GM11168 (cell line): ENCODE data around the gene CCNH.

Experiments used
- in situ Hi-C: fragments of 300-500 bp; cut with MboI; formaldehyde crosslinking; loops from one replicate; pipeline ENCODE4 v1.12.0; 2022; ENCODE audit warnings: low sequenced_read_pairs; ENCODE audit not compliant: unreplicated experiment

CCNH gene

DNA sequence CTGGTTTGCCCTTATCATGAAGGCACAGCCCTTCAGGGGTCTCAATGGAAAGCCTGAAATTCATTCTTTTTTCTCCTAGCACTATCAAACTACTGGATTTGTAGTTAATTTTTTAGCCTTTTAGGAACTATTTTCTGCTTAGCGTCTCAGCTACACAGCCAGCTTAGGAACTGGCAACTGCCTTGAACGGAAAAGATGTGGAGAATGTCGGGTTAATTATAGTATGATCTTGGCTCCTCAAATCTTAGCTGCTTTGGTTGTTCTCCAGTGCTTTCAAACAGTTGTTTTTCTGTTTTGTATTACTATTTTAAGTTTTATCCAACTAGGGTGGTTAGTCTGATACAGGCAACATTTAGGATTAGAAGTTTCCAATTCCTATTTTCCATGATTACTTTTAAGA, 44.1 kb downstream of the CCNH start:
- in situ Hi-C loops, result loop anchor here (25.0 kb wide), 1 partner anchor 306 kb away; no protein-coding TSS in a partner anchor

DNA sequence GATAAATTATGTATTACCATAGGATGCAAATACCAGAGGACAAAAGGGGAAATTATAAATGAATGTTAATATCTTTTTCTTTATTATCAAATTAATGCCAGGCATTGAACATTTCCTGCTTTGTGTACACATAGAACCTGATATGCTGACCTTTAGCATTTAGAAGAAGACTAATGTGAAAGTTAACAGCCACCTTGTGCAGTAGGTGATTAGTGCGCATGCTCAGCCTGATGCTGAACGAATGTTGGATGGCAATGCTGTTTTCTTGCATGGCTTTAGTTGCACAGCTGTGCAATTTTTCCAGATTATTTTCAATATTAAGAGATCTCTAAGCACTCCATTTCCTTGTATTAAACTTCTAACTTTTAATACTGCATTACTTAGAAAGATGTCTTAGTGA, 45.5 kb downstream of the CCNH start:
- in situ Hi-C loops, result loop anchor here (25.0 kb wide), 1 partner anchor 305 kb away; no protein-coding TSS in a partner anchor

DNA sequence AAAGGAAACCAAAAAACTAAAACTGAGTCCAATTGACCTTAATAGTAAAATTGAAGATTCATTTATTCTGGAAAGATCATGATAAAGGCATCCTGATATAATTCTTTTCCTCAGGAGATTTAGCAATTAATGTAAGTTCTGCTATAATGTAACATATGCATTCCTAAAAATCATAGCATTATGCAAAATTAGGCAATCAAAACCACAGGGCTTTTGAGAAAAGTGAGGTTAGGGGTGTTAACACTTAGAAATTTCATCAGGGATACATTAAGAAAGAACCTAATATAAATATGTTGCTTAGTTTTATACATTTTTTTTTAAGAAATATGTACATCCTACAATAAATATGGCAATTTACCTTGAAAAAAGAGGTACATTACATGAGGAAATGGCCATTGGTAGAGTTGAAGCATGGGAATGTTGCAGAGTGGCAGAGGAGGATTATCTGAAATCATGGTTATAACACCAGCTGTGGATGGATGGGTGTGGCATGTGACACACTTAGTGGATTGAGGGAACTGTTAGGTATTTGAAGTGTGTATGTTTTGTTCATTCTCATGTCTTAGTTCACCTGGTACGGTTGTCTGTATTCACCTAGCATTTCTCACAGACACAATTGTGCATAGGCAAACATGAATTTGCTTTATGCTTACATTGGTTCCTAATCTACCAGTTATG, 51.1 kb downstream of the CCNH start:
- in situ Hi-C loops, result loop anchor here (25.0 kb wide), 1 partner anchor 299 kb away; no protein-coding TSS in a partner anchor

DNA sequence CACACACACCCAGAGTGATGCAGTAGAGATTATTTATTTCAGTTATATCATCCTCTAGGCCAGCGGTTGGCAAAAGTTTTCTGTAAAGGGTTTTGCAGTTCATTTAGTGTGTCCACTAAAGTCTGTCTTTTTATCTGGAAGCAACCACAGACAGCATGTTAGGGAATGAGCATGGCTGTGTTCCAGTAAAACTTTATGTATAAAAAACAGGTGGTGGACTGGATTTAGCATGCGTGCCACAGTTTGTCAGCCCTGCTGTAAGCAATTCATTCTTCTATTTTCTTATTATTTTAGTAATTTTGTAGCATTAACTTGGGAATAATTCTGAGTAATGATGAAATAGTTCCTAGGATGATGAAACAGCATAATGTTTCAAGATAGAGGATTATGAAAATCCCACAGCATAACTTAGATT, 51.7 kb downstream of the CCNH start:
- in situ Hi-C loops, result loop anchor here (25.0 kb wide), 1 partner anchor 299 kb away; no protein-coding TSS in a partner anchor

DNA sequence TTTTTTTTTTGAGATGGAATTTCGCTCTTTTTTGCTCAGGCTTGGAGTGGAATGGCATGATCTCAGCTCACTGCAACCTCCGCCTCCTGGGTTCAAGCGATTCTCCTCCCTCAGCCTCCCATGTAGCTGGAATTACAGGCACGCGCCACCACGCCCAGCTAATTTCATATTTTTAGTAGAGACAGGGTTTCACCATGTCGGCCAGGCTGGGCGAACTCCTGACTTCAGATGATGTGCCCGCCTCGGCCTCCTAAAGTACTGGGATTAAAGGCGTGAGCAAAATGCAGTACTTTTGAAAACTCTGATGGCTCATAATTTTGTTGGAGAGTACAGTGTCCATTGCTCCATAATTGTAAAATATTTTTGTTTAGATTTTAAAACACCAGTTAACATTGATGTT, 52.6 kb downstream of the CCNH start:
- in situ Hi-C loops, result loop anchor here (25.0 kb wide), 1 partner anchor 298 kb away; no protein-coding TSS in a partner anchor

DNA sequence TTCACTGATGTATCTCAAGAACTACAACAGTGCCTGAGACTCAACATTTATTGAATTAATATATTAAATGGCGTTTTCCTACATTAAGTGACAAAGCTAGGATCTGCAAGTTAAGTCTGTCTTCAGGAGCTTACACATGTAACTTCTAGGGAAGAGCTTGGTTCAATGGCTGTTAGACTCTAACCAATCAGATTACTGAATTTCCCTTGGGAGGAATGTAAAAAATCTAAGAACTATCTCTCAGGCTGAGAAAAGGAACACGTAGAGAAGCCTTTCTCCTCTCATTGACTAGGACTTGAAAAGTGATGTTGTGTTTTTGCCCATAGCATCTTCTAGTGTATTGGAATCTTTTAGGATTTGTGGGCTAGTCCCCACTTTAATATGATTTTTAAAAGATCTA, 53.6 kb downstream of the CCNH start:
- in situ Hi-C loops, result loop anchor here (25.0 kb wide), 1 partner anchor 297 kb away; no protein-coding TSS in a partner anchor

DNA sequence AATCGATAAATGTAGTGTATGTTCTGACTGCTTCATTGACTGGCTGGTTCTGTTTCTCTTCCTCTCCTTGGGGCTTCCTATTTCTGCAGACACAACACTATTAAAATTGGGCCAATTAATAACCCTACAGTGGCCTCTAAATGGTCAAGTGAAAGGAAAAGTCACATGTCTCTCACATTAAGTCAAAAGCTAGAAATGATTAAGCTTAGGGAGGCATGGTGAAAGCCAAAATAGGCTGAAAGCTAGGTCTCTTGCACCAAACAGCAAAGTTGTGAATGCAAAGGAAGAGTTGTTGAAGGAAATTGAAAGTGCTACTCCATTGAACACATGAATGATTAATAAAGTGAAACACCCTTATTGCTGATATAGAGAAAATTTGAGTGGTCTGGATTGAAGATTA, 58.2 kb downstream of the CCNH start:
- in situ Hi-C loops, result loop anchor here (25.0 kb wide), 1 partner anchor 292 kb away; no protein-coding TSS in a partner anchor

DNA sequence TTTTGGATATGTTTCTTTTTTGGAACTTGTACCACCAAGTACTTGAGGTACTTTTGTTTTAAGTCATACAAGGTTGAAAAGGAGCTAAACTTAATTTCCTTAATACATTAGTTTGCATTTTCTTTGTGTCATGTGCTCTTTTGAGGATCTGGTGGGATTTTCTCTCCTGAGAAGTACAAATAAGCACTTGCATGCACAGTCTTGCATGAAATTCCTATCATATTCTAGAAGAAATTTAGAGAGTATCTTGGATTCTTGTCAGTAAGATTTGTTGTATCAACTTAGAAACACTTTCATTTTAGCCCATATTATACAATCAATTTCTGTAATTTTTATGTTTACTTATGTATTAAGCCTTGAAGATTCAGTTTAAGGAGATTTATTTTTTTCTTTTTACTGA, 64.9 kb downstream of the CCNH start:
- in situ Hi-C loops, result no loop called here

DNA sequence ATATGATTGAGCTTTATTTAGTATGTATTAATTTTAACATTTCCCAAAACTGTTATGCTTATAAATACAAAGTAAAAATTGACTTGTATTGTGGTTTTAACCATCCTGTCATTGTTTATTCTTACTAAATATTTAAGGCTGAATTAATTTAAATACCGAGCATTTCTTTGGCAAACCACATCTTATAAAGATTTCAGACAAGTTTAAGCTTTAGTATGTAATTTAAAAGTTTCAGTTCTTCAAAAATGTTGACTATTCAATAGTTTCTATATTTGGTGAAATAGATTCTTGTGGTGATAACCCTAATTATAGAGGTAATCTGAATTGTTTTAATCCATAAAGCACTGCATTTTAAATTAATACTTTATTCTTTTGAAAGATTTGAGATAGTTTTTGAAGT, 65.5 kb downstream of the CCNH start:
- in situ Hi-C loops, result no loop called here
